K562 (cell line): ENCODE data around the gene DMXL1. TPM values are rescaled to one million over a fixed set of nuclear protein-coding genes. Genes with fewer than 3 reads are reported as not detected.

ENCODE experiments used
- ATAC-seq: fragments of 200-7000 bp; cut with Tn5 transposase; 3 replicates; pipeline ENCODE4 v1.9.1; 2020; ENCODE audit warnings: moderate library complexity
- BruUV-seq: library from RNA; stranded (reverse); fragments of 400-500 nt; replicated peaks from 2 replicates; lab custom pipeline; 2021; lab: Mats Ljungman, UMichigan
- CTCF ChIA-PET: fragments of 300-600 bp; formaldehyde crosslinking; extraction: SDS; loops from one replicate; lab custom pipeline; 2021; ENCODE audit warnings: low intra/inter-chr PET ratio; lab: Yijun Ruan, JAX
- POLR2A ChIA-PET: fragments of 300-600, 350-650 bp; sonication (Branson Sonifier 250); formaldehyde crosslinking; extraction: SDS; loops from one replicate; lab custom pipeline; 2021; ENCODE audit warnings: antibody characterized with exemption, inconsistent platforms; lab: Yijun Ruan, JAX
- DNase-seq, 4 experiments: peaks; one replicate each; pipeline versions ENCODE4 v3.0.0 to v3.0.0-alpha.2; 2011 to 2018; ENCODE audit warnings: low spot score in 3 of 4, mixed read lengths in 3 of 4; ENCODE audit errors: extremely low read depth in 1 of 4
- FAIRE-seq: peaks from 2 replicates; lab custom pipeline; 2011; peaks lifted over from hg19 to GRCh38; lab: Jason Lieb, UNC
- H2AFZ ChIP-seq: 2 replicates; pipeline ENCODE4 v1.6.0; 2011; ENCODE audit warnings: low read depth, low read length, control low read depth, inconsistent platforms
- H3K27ac ChIP-seq: fragments of 200-600 bp; 3 replicates; pipeline ENCODE4 v1.8.0; 2011; ENCODE audit warnings: low read depth, mild to moderate bottlenecking, control low read depth, inconsistent platforms, low read length, moderate library complexity, mixed read lengths; ENCODE audit errors: extremely low read depth
- H3K27me3 ChIP-seq, 2 experiments: fragments of 300-600 bp in 1 of 2; 2 replicates in 1 of 2; 3 replicates in 1 of 2; pipeline versions ENCODE4 v1.6.0 to v1.8.0; 2011; ENCODE audit warnings: inconsistent platforms in 2 of 2, low read length in 2 of 2, mild to moderate bottlenecking in 1 of 2, mixed read lengths in 1 of 2, moderate library complexity in 1 of 2; ENCODE audit not compliant: control insufficient read depth in 2 of 2, insufficient read depth in 2 of 2
- H3K36me3 ChIP-seq: fragments of 300-600 bp; 3 replicates; pipeline ENCODE4 v1.8.0; 2011; ENCODE audit warnings: mild to moderate bottlenecking, low read length, inconsistent platforms; ENCODE audit not compliant: control insufficient read depth, insufficient read depth
- H3K4me1 ChIP-seq, 2 experiments: fragments of 200-600 bp in 1 of 2; replicated peaks in 1 of 2; 2 replicates in 1 of 2; 3 replicates in 1 of 2; pipeline versions ENCODE4 v1.5.1 to v1.8.0; 2011; ENCODE audit warnings: inconsistent platforms in 2 of 2, low read length in 2 of 2, mild to moderate bottlenecking in 1 of 2, mixed read lengths in 1 of 2, moderate library complexity in 1 of 2; ENCODE audit not compliant: control insufficient read depth in 2 of 2, insufficient read depth in 2 of 2
- H3K4me2 ChIP-seq: 2 replicates; pipeline ENCODE4 v1.6.1; 2011; ENCODE audit warnings: low read length, control low read depth, inconsistent platforms, mixed read lengths; ENCODE audit not compliant: insufficient read depth
- H3K4me3 ChIP-seq: fragments of 200-600 bp; sonication (generic), shearing (Covaris generic); 2 replicates; pipeline ENCODE4 v1.5.1; 2016; ENCODE audit warnings: control low read depth, inconsistent platforms
- H3K79me2 ChIP-seq: fragments of 200-600 bp; 3 replicates; pipeline ENCODE4 v1.8.0; 2011; ENCODE audit warnings: low read length, inconsistent platforms; ENCODE audit not compliant: control insufficient read depth, insufficient read depth
- H3K9ac ChIP-seq, 2 experiments: 2 replicates each; pipeline versions ENCODE4 v1.6.0 to v1.6.1; 2011; ENCODE audit warnings: low read depth in 2 of 2, low read length in 2 of 2, control low read depth in 1 of 2, inconsistent platforms in 1 of 2, mild to moderate bottlenecking in 1 of 2, mixed read lengths in 1 of 2; ENCODE audit not compliant: insufficient read depth in 1 of 2
- H3K9me1 ChIP-seq: one replicate; pipeline ENCODE4 v1.6.0; 2011; ENCODE audit warnings: inconsistent platforms, mild to moderate bottlenecking, low read length, moderate library complexity; ENCODE audit not compliant: control insufficient read depth, insufficient read depth
- H3K9me3 ChIP-seq: replicated peaks from 2 replicates; pipeline ENCODE4 v1.5.1; 2011; ENCODE audit warnings: low read depth, low read length, inconsistent platforms; ENCODE audit not compliant: control insufficient read depth, insufficient read depth
- H4K20me1 ChIP-seq: replicated peaks from 2 replicates; pipeline ENCODE4 v1.6.1; 2011; ENCODE audit warnings: low read length, inconsistent platforms, mixed read lengths; ENCODE audit not compliant: control insufficient read depth, insufficient read depth
- CUX1 ChIP-seq: fragments of 200-800 bp; sonication (Bioruptor generic); IDR thresholded peaks from 2 replicates; pipeline ENCODE4 v1.6.1; 2016; ENCODE audit warnings: missing genetic modification characterization, missing compliant biosample characterization
- DNMT1 ChIP-seq: fragments of 450-650 bp; IDR thresholded peaks from 2 replicates; pipeline ENCODE4 v1.6.1; 2016; ENCODE audit warnings: antibody characterized with exemption, mild to moderate bottlenecking
- HBP1 ChIP-seq: fragments of 450-650 bp; formaldehyde crosslinking; IDR thresholded peaks from 2 replicates; pipeline ENCODE4 v1.4.0; 2022; ENCODE audit warnings: missing genetic modification characterization
- ILK ChIP-seq: fragments of 450-650 bp; IDR thresholded peaks from 2 replicates; pipeline ENCODE4 v1.6.1; 2016; ENCODE audit warnings: missing genetic modification characterization, low read depth, mild to moderate bottlenecking, missing compliant biosample characterization, moderate library complexity, borderline replicate concordance
- MCM5 ChIP-seq: fragments of 450-650 bp; IDR thresholded peaks from 2 replicates; pipeline ENCODE4 v1.6.1; 2016; ENCODE audit warnings: low read depth
- ZNF584 ChIP-seq: fragments of 200-800 bp; sonication (Bioruptor generic); IDR thresholded peaks from 2 replicates; pipeline ENCODE4 v1.6.1; 2016; ENCODE audit warnings: low read depth, mild to moderate bottlenecking, missing genetic modification characterization, missing compliant biosample characterization
- ZNF592 ChIP-seq: fragments of 450-650 bp; IDR thresholded peaks from 2 replicates; pipeline ENCODE4 v1.6.1; 2017; ENCODE audit warnings: antibody characterized with exemption, mild to moderate bottlenecking
- WGBS: fragments of 100-300 bp; shearing (Covaris generic); methylation state at CpG from one replicate; pipeline ENCODE4 v1.1.6; 2016; ENCODE audit warnings: low coverage, mixed read lengths; ENCODE audit not compliant: insufficient coverage; ENCODE audit errors: missing lambda C conversion rate; 5-methylcytosine and 5-hydroxymethylcytosine counted together
- in situ Hi-C: fragments of 300-500 bp; cut with MboI; formaldehyde crosslinking; loops from 4 replicates; pipeline ENCODE4 v1.15.0; 2018; ENCODE audit warnings: inconsistent platforms, mixed read lengths
- intact Hi-C: fragments of 100-400 bp; cut with micrococcal nuclease; formaldehyde crosslinking; loops from 2 replicates; pipeline ENCODE4 v1.14.2; 2022
- polyA plus RNA-seq, 8 experiments: library from polyadenylated mRNA; depleted of rRNA in 4 of 8; stranded (reverse) in 5 of 8; unstranded in 3 of 8; fragments of >200 nt; fragmentation: Nextera tagmentation in 2 of 8; fragmentation: Illumina TruSeq in 1 of 8; extraction: Ambion mirVana in 2 of 8; extraction: Trizol in 1 of 8; gene quantifications; 2 replicates each; pipeline versions ENCODE4 v1.2.1 to v1.2.3, GENCODE V29; 2011 to 2014; ENCODE audit warnings: inconsistent platforms in 1 of 8, missing spikeins in 1 of 8
- total RNA-seq, 7 experiments: library from RNA; depleted of rRNA in 6 of 7; stranded (reverse); fragments of >200 nt in 6 of 7; fragmentation: Illumina TruSeq in 2 of 7; extraction: Trizol in 2 of 7; gene quantifications; 2 replicates each; pipeline versions ENCODE4 v1.2.1 to v1.2.3, GENCODE V29; 2011 to 2021; ENCODE audit warnings: low replicate concordance in 1 of 7

The DMXL1 gene
- total and polyA plus RNA-seq, 9 of the 15 experiments (the other 6 are each of a cell fraction or from before 2014, with no cell fraction given): 8.3 to 40.3 (median 30.6) TPM

DNA sequence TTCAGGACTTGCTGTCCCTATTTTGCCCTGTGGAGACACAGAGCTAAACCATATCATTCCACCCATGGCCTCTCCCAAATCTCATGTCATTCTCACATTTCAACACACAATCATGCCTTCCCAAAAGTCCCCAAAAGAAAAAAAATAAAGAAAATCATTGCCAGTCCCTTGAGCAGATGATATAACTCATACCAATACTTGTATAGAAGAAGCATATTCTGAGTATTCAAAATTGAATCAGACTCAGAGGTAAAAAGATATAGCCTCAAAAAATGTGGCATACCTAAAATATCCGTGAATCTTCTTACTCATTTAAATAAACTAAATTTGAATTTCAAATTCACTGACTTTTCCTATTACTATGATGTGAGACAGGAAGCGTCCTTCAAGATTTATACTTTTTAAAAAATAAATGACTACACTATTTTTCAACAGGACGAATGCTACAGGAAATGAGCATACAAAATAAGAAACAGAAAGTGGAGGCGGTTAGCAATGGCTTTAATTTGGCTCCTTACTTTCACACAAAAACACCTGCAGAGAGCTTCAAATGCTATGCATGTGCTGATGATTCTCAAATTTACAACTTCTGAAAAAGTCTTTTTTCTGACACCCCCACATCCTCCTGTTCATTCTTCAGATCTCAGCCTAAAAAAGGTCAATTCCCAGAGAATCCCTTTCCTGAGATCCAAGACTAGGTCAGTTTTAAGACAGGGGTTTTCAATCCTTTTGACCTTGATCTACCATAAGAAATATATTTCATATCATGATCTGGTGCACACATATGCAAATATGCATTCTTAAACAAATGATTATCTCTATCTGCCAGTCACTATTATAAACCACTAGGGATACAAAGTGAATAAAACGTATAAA, 39.6 kb upstream of the DMXL1 start:
- Histone ChIP-seq H3K27ac (no peak overlapping the region), H3K27me3 (no peaks in the 10 kb centered on the region), H3K36me3 (no peaks in the 10 kb centered on the region), H3K4me3 (no peak overlapping the region), H3K4me2 (no peak overlapping the region), H2AFZ (no peak overlapping the region), H3K9me3 (no peaks in the 10 kb centered on the region), H3K9me1 (no peaks in the 10 kb centered on the region), H3K79me2 (no peaks in the 10 kb centered on the region), H4K20me1 (no peaks in the 10 kb centered on the region), H3K9ac (no peak overlapping the region), H3K4me1 (no peaks in the 10 kb centered on the region; a peak in 1 of 5 replicates)
- DNase-seq: no peak
- FAIRE-seq: no peak
- intact Hi-C loops: no loop called here
- TF ChIP-seq DNMT1: no peak
- TF ChIP-seq ILK (tag): no peak
- TF ChIP-seq ZNF592: no peak
- TF ChIP-seq ZNF584 (CRISPR knock-in tag): no peak
- no peak for TF ChIP-seq CUX1 (CRISPR knock-in tag)
- no peak for TF ChIP-seq MCM5
- TF ChIP-seq HBP1 (CRISPR knock-in tag): no peak
- WGBS: 65% methylated on average over 5 of the region's 5 CpGs
- in situ Hi-C loops: no loop called here
- no peak for ATAC-seq
- POLR2A ChIA-PET: no interaction called here
- no TSS peak for BruUV-seq
- CTCF ChIA-PET: no interaction called here
